Stimulated activated CD4-positive, alpha-beta T cell treated with anti-CD3 and anti-CD28 coated beads, Interleukin-12 subunit alpha, Interleukin-12 subunit beta, amount 100 ng/mL, for 48 hours (primary cell): ENCODE results near the gene SWAP70.
A peak's percentile ranks its signal among the peaks of the same experiment; 100 is the strongest.
"Not testable (repeated sequence)": the region's sequence is repeated elsewhere in the genome, so short reads cannot be mapped to it uniquely, and the experiment has no call there.

Experiments used
- DNase-seq, 3 donors: peaks; one replicate each; pipeline ENCODE4 v3.0.0-alpha.2; 2020; ENCODE audit warnings: low read depth in 2 of 3, low spot score in 1 of 3

The SWAP70 gene

DNA sequence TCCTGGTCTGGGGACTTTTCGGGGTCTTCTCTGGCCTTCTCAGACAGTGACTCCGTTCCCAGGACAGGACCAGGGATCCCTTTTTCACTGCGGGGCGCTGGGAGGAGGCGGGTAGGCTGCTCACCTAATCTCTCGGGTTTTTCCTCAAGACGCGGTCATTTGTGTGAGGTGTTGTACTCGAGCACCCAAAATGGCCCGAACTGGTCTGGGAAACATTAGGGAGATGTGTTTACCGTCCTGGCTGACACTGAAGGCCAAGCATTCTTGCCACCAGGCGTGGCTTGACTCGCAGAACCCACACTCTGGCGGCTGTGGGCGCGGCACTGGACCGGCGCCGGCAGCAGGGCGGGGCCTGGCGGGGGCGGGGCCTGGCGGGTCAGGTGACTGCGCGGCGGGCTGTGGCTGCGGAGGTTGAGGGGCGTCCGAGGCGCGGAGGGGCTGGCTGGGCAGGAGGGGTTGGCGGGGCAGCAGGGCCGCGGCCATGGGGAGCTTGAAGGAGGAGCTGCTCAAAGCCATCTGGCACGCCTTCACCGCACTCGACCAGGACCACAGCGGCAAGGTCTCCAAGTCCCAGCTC, at the start of gene SWAP70:
Gene SWAP70, plus strand, starts transcription at position 379 of the 577 bp plus-strand sequence. Its CDS starts 103 bp downstream, at position 482.
- DNase-seq, result peak; percentile 49 to 76 (median 63)

DNA sequence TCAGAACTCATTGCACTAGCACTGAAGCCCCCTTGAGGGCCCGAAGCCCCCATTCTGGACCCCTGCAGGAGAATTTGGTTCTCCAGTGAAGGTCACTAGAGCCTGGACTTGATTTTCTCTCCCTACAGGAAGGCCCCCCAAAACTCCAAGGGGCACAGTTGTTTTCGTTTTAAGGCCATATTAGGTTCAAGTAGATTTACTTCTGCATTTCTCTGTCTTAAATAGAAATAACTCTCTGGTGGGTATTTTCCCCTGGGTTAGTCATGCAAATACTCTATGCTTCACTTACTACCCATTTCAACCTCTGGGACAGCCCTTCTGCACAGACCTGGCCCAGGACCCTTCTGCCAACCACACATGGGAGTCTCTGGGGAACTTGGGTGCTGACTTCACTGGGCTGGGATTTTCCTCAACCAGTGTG, 48.8 kb upstream of the SWAP70 start:
- DNase-seq, result no peak

- DNase-seq, result no peak
Observed at GRCh38 chr11:9616042-9616675, 47.7 kb upstream of the SWAP70 start.

GRCh38 chr11:9616858-9617257, 47.0 kb upstream of the SWAP70 start:
- no peak for DNase-seq

DNA sequence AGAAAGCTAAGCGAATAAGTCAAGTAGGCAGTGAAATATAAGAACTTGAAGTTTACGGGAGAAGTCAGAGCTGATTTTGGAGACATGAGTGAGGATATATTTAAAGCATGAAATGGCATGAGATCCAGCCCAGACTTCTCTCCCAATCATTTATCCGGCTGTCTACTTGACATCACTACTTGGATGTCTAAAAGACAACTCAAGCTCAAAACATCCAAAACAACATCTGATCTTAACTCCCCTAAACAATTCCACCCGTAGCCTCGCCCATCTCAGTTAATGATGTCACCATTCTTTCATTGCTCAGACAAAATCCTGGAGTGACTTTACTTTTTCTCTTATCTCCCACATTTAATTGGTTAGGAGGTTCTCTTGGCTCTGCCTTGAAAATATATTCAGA, 45.9 kb upstream of the SWAP70 start:
- no peak for DNase-seq

- DNase-seq, result no peak
Observed at GRCh38 chr11:9619004-9619403, 44.9 kb upstream of the SWAP70 start.

DNA sequence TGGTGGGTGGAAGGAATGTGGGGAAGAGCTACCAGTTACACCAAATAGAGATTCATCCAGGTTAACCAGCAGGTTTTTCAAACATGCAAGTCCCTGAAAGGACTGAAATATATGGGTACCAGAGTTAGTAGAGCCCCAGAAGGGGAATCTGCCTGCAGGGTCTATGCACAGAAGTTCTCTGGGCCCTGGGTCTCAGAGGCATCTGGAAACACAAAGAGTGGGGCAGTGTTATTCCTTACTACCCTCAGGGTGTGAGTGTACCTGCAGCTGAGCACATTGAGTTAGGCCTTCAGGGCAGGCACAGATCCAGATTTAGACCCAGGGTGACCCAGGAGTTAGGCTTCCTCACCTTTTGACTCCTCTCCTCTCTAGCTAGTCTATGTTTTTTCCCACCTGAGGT, 43.9 kb upstream of the SWAP70 start:
- no peak for DNase-seq

DNA sequence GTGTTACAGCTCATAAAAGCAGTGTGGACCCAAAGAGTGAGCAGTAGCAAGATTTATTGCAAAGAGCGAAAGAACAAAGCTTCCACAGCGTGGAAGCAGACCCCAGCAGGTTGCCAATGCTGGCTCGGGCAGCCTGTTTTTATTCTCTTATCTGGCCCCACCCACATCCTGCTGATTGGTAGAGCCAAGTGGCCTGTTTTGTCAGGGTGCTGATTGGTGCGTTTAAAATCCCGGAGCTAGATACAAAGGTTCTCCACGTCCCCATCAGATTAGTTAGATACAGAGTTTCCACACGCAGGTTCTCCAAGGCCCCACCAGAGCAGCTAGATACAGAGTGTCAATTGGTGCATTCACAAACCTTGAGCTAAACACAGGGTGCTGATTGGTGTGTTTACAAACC, 41.5 kb upstream of the SWAP70 start:
- not testable (repeated sequence) for DNase-seq

DNA sequence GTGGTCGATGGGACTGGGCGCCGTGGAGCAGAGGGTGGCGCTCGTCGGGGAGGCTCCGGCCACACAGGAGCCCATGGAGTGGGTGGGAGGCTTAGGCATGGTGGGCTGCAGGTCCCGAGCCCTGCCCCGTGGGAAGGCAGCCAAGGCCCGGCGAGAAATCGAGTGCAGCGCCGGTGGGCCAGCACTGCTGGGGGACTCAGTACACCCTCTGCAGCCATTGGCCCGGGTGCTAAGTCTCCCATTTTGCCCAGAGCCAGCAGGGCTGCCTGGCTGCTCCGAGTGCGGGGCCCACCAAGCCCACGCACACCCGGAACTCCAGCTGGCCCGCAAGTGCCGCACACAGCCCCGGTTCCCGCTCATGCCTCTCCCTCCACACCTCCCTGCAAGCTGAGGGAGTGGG, 40.8 kb upstream of the SWAP70 start:
- DNase-seq, result not testable (repeated sequence)

- no peak for DNase-seq
Observed at GRCh38 chr11:9624448-9624847, 39.4 kb upstream of the SWAP70 start.

- no peak for DNase-seq
Observed at GRCh38 chr11:9625162-9625561, 38.7 kb upstream of the SWAP70 start.

DNA sequence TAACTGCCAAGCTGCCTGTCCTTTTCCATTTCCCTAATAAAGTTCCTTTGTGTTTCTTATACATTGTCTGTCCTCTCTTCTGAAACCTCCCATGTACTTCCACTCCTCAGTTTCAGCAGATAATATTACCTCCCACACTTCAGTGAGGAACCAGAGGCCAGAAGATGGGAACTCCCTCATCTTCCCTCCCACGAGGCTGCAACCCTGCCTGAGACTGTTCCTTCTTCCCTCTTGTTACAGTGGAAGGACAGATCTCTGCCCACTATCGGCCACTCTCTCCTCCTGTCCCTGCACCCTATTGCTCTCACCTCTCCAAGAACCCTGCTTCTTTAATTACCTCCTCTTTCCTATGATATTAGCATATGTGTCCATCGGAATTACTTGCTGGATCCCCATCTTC, 38.1 kb upstream of the SWAP70 start:
- no peak for DNase-seq

DNA sequence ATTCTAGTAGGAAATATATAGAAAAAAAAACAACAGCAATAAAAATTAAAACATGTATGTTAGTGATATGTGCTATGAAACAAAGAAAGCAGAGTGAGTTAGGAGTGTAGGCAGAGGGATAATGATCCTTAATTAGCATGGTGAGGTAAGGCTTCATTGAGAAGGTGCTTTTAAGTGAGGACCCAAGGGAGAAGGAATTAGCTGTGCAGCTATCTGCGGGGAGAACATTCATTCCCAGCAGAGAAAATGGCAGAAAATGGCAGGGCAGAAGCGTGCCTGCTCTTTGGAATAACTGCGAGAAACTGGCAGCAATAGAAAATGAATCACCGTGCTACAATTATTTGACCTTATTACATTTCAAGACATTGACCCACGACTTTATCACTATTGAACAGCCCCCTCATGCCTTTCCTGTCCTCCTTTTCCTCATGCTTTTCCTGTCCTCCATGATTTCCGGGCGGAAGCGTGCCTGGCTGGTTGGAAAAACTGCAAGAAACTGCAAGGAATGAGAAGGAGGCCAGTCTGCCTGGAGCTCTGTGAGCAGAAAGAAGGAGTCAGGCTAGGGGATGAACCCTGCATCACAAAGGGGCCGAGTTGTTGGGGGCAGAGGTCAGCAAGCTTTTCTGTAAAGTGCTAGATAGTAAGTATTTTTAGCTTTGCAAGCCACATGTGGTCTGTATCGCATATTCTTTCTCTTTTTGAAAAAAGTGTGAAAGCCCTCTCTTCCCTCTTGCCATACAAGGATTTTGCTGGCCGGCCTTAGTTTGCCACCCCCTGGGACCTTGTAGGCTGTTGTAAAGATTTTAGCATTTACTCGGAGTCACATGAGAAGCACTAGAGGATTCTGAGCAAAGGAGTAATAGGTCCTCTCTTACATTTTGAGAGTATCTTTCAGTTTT, 37.1 kb upstream of the SWAP70 start:
- no peak for DNase-seq

- no peak for DNase-seq
Observed at GRCh38 chr11:9629064-9629463, 34.8 kb upstream of the SWAP70 start.

DNA sequence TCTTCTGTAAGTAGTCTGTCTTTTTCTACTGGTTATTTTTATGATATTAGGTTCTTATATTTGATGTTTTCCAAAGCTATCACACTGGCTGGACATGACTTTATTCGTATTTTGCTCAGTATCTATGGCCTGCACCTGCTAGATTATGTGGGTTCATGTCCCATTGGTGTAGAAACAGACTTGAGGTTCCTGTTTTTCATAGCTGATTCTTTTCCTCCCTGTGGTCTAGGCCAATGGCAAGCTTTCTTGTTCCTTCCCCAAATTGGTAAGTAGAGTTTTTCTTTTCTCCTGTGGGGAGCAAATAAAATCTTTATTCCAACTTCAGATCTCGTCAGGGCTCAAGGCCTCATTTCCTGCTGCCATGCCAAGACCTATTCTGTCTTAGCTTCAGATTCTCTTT, 30.2 kb upstream of the SWAP70 start:
- DNase-seq, result no peak

DNA sequence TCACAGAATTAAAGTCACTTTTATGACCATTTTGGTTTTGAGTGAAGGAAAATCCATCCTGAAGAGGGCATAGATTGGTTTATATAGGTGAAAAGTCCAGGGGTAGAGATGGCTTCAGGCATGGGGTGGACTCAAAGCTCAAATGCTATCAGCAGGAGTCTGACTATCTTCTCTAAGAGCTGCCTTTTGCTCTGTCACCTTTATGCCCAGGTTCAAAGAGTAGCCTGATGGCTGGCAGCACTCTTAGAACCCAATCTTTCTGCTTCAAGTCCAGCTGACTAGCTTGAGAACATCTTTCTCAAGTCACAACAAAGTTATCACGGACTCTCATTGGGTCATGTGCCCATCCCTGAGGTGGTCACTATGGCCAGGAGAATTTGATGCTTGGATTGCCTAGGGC, 27.2 kb upstream of the SWAP70 start:
- no peak for DNase-seq

- no peak for DNase-seq
Observed at GRCh38 chr11:9639099-9639498, 24.8 kb upstream of the SWAP70 start.

GRCh38 chr11:9639985-9640384, 23.9 kb upstream of the SWAP70 start:
- no peak for DNase-seq

- DNase-seq, result no peak
Observed at GRCh38 chr11:9642894-9643293, 21.0 kb upstream of the SWAP70 start.

DNA sequence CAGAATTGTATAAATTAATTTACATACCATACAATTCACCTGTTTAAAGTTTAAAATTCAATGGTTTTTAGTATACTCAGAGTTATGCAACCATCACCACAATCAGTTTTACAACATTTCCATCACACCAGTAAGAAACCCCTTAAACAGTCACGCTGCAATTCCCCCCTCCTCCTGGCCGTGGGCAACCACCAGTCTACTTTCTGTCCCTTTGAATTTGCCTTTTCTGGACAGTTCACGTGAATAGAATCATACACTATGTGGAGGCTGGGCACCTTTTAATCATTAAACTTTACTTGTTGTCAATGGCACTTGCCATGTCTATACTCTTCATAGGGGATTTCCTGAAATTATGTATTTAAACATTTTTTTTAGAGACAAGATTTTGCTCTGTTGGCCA, 20.1 kb upstream of the SWAP70 start:
- DNase-seq, result no peak

DNA sequence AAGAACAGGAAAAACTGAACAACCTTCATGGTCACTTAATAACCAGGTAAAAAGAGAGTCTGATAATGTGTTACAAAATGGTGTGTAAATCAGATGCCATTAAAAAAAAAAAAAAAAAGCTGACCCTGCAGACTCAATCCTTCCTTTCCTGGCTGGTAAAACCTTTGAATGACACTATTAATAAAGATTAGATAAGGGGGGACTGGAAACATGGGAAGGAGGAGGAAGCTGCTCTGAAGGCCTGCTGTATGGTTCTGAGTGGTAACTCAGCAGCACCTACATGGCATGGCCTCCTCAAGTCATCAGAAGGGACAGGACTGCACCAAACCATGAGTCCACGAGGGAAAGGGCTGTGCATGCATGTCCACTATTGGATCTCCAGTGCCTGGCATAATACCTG, 18.0 kb upstream of the SWAP70 start:
- DNase-seq, result no peak

GRCh38 chr11:9646324-9646723, 17.6 kb upstream of the SWAP70 start:
- DNase-seq, result no peak
